Endothelial cell of umbilical vein (primary cell): Measurements from ENCODE around the gene SLC15A3. TPM values are rescaled to one million over a fixed set of nuclear protein-coding genes. Genes with fewer than 3 reads are reported as not detected.

Experiments used
- BruUV-seq: library from RNA; stranded (reverse); fragments of 400-500 nt; replicated peaks from 2 replicates; lab custom pipeline; 2021; lab: Mats Ljungman, UMichigan
- CTCF ChIA-PET: fragments of 300-600, 350-600 bp; sonication (Branson Sonifier 250); formaldehyde crosslinking; loops from one replicate; lab custom pipeline; 2021; ENCODE audit warnings: antibody characterized with exemption, inconsistent platforms; lab: Charles Lee
- POLR2A ChIA-PET: fragments of 300-600, 350-600 bp; sonication (Branson Sonifier 250); formaldehyde crosslinking; loops from one replicate; lab custom pipeline; 2021; ENCODE audit warnings: antibody characterized with exemption, inconsistent platforms; lab: Charles Lee
- DNase-seq: peaks from one replicate; pipeline ENCODE4 v3.0.0-alpha.2; 2011; ENCODE audit warnings: low read depth, low spot score
- FAIRE-seq: peaks from 2 replicates; lab custom pipeline; 2011; peaks lifted over from hg19 to GRCh38; lab: Jason Lieb, UNC
- H2AFZ ChIP-seq: 2 replicates; pipeline ENCODE4 v1.6.0; 2012; ENCODE audit warnings: low read depth, low read length, control low read depth, inconsistent platforms
- H3K27ac ChIP-seq: 2 replicates; pipeline ENCODE4 v1.5.1; 2011; ENCODE audit warnings: low read depth, mild to moderate bottlenecking, control low read depth, low read length, moderate library complexity; ENCODE audit not compliant: insufficient read depth
- H3K27me3 ChIP-seq, 2 experiments: 2 replicates each; pipeline versions ENCODE4 v1.6.0 to v1.6.1; 2011; ENCODE audit warnings: low read length in 2 of 2, mixed read lengths in 1 of 2; ENCODE audit not compliant: control insufficient read depth in 2 of 2, insufficient read depth in 2 of 2
- H3K36me3 ChIP-seq, 2 experiments: 2 replicates in 1 of 2; 3 replicates in 1 of 2; pipeline ENCODE4 v1.5.1; 2011; ENCODE audit warnings: low read length in 2 of 2, mild to moderate bottlenecking in 1 of 2, moderate library complexity in 1 of 2; ENCODE audit not compliant: control insufficient read depth in 2 of 2, insufficient read depth in 2 of 2; ENCODE audit errors: extremely low read depth in 1 of 2
- H3K4me1 ChIP-seq: 3 replicates; pipeline ENCODE4 v1.5.1; 2011; ENCODE audit warnings: mild to moderate bottlenecking, low read length; ENCODE audit not compliant: control insufficient read depth, insufficient read depth; ENCODE audit errors: extremely low read depth
- H3K4me2 ChIP-seq: 2 replicates; pipeline ENCODE4 v1.6.1; 2011; ENCODE audit warnings: low read length, control low read depth, mixed read lengths; ENCODE audit not compliant: insufficient read depth
- H3K4me3 ChIP-seq, 3 experiments: fragments of 200-600 bp in 1 of 3; sonication (generic), shearing (Covaris generic) in 1 of 3; replicated peaks in 1 of 3; 2 replicates each; pipeline ENCODE4 v1.5.1; 2011 to 2016; ENCODE audit warnings: control low read depth in 3 of 3, low read length in 3 of 3, mild to moderate bottlenecking in 2 of 3, inconsistent platforms in 1 of 3, low read depth in 1 of 3, moderate library complexity in 1 of 3; ENCODE audit not compliant: insufficient read depth in 1 of 3
- H3K79me2 ChIP-seq: 2 replicates; pipeline ENCODE4 v1.6.0; 2012; ENCODE audit warnings: low read length, inconsistent platforms; ENCODE audit not compliant: control insufficient read depth, insufficient read depth
- H3K9ac ChIP-seq: replicated peaks from 2 replicates; pipeline ENCODE3; 2011; ENCODE audit warnings: low read length, control low read depth; ENCODE audit not compliant: insufficient read depth; ENCODE audit errors: extremely low read depth
- H3K9me1 ChIP-seq: replicated peaks from 3 replicates; pipeline ENCODE4 v1.6.0; 2011; ENCODE audit warnings: mild to moderate bottlenecking, low read length; ENCODE audit not compliant: control insufficient read depth, insufficient read depth; ENCODE audit errors: extremely low read depth
- H3K9me3 ChIP-seq: replicated peaks from 2 replicates; pipeline ENCODE4 v1.5.1; 2012; ENCODE audit warnings: low read length, inconsistent platforms; ENCODE audit not compliant: control insufficient read depth, insufficient read depth
- H4K20me1 ChIP-seq: replicated peaks from 2 replicates; pipeline ENCODE3; 2011; ENCODE audit warnings: mild to moderate bottlenecking, low read length; ENCODE audit not compliant: control insufficient read depth, insufficient read depth; ENCODE audit errors: extremely low read depth
- CTCF ChIP-seq, 2 donors: IDR thresholded peaks; 1 replicate in 1 of 2; 2 replicates in 1 of 2; pipeline ENCODE4 v1.5.1; 2011; ENCODE audit warnings: low read length in 2 of 2, mild to moderate bottlenecking in 2 of 2, moderate library complexity in 2 of 2, control low read depth in 1 of 2, inconsistent platforms in 1 of 2, low read depth in 1 of 2; ENCODE audit not compliant: insufficient read depth in 1 of 2; ENCODE audit errors: extremely low read depth in 1 of 2
- EZH2 ChIP-seq: IDR thresholded peaks from 2 replicates; pipeline ENCODE4 v1.6.1; 2012; ENCODE audit warnings: borderline replicate concordance, low read depth, mild to moderate bottlenecking, moderate library complexity, low read length, inconsistent platforms; ENCODE audit not compliant: severe bottlenecking
- FOS ChIP-seq: IDR thresholded peaks from 2 replicates; pipeline ENCODE4 v1.6.1; 2011; ENCODE audit warnings: mild to moderate bottlenecking, low read length, moderate library complexity, borderline replicate concordance; ENCODE audit not compliant: insufficient read depth
- GATA2 ChIP-seq: IDR thresholded peaks from 2 replicates; pipeline ENCODE4 v1.7.0; 2011; ENCODE audit warnings: low read depth, mild to moderate bottlenecking, moderate library complexity, mixed read lengths, low read length; ENCODE audit not compliant: insufficient read length, insufficient read depth
- JUN ChIP-seq: IDR thresholded peaks from 2 replicates; pipeline ENCODE4 v1.6.1; 2011; ENCODE audit warnings: borderline replicate concordance, low read depth; ENCODE audit not compliant: insufficient read length, insufficient read depth
- MYC ChIP-seq: IDR thresholded peaks from one replicate; pipeline ENCODE4 v1.6.1; 2011; ENCODE audit warnings: mild to moderate bottlenecking, low read depth, low read length
- POLR2A ChIP-seq: IDR thresholded peaks from 2 replicates; pipeline ENCODE4 v1.6.1; 2012; ENCODE audit warnings: low read depth, mild to moderate bottlenecking, control low read depth, low read length
- POLR2AphosphoS5 ChIP-seq: IDR thresholded peaks from 2 replicates; pipeline ENCODE4 v1.6.1; 2012; ENCODE audit warnings: low read depth, mild to moderate bottlenecking, control low read depth, low read length, moderate library complexity; ENCODE audit not compliant: insufficient read depth
- dilution Hi-C: fragments of 300-500 bp; cut with MboI; formaldehyde crosslinking; loops from one replicate; pipeline ENCODE4 v1.15.0; 2019; ENCODE audit warnings: low sequenced_read_pairs; ENCODE audit not compliant: extremely low pct_ligation_motif_present
- intact Hi-C: fragments of 100-400 bp; cut with micrococcal nuclease; formaldehyde crosslinking; loops from one replicate; pipeline ENCODE4 v1.10.0; 2022
- polyA plus RNA-seq, 4 experiments: library from polyadenylated mRNA; depleted of rRNA in 3 of 4; stranded (reverse) in 3 of 4; unstranded in 1 of 4; fragments of >200 nt; gene quantifications; 2 replicates each; pipeline versions ENCODE4 v1.2.1 to v1.2.3, GENCODE V29; 2011 to 2012; ENCODE audit warnings: missing spikeins in 1 of 4
- total RNA-seq: library from RNA; stranded (reverse); gene quantifications from 2 replicates; pipeline ENCODE4 v1.2.3, GENCODE V29; 2021
- TF ChIP-seq, protein P1 (sequence below): IDR thresholded peaks from 2 replicates; pipeline ENCODE4 v1.6.1; 2011; ENCODE audit not compliant: insufficient read depth, insufficient read length

SLC15A3 gene
- total and polyA plus RNA-seq, 2 donors (not counting 3 experiments of a cell fraction or from before 2014, with no cell fraction given) = 3.3 to 4.4 TPM

GRCh38 chr11:60895687-60896086, 56.3 kb downstream of the SLC15A3 start:
- H3K9me3 ChIP-seq = no peaks in the 10 kb centered on the region
- BruUV-seq = no TSS peak
- no peaks in the 10 kb centered on the region for H3K27me3 ChIP-seq
- H3K79me2 ChIP-seq = no peaks in the 10 kb centered on the region
- H3K4me3 ChIP-seq = no peak overlapping the region
- no peaks in the 10 kb centered on the region for H3K9me1 ChIP-seq
- no peak for FAIRE-seq
- TF ChIP-seq MYC = no peak
- TF ChIP-seq JUN = no peak
- TF ChIP-seq, protein P1, sequence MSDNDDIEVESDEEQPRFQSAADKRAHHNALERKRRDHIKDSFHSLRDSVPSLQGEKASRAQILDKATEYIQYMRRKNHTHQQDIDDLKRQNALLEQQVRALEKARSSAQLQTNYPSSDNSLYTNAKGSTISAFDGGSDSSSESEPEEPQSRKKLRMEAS = no peak
- TF ChIP-seq CTCF (IDR thresholded peaks at IDR 0.05; ENCODE audit: extremely low read depth in 1 of 2, insufficient read depth in 1 of 2, low read depth in 1 of 2, low read length in 2 of 2) = no peak
- no peak for TF ChIP-seq POLR2A
- TF ChIP-seq GATA2 = no peak
- TF ChIP-seq FOS = no peak
- TF ChIP-seq EZH2 = no peak
- no peak for TF ChIP-seq POLR2AphosphoS5
- H3K4me1 ChIP-seq = peaks cover 14% of the 10 kb centered on the region
- ChIA-PET CTCF (interaction anchor here (0.6 to 13.1 kb wide), 4 partner anchors 8 to 120 kb away, joined by 3 to 300 read pairs (median 4); no protein-coding TSS in a partner anchor), POLR2A (no interaction called here)
- DNase-seq = no peak
- H4K20me1 ChIP-seq = no peaks in the 10 kb centered on the region
- H3K27ac ChIP-seq = no peak overlapping the region
- no peak overlapping the region for H3K9ac ChIP-seq
- dilution Hi-C loops = no loop called here
- intact Hi-C loops = no loop called here
- peaks cover 29 to 31% of the 10 kb centered on the region in 2 experiments for H3K36me3 ChIP-seq
- H3K4me2 ChIP-seq = no peak overlapping the region
- no peak overlapping the region for H2AFZ ChIP-seq
